ENCODE measurements around the gene FAM3A. TPM values are rescaled to one million over a fixed set of nuclear protein-coding genes. Genes with fewer than 3 reads are reported as not detected.

The FAM3A gene
- total and polyA plus RNA-seq, 2 of the 8 experiments (the other 6 are each of a cell fraction or from before 2014, with no cell fraction given): 16.2 to 18.6 TPM

DNA sequence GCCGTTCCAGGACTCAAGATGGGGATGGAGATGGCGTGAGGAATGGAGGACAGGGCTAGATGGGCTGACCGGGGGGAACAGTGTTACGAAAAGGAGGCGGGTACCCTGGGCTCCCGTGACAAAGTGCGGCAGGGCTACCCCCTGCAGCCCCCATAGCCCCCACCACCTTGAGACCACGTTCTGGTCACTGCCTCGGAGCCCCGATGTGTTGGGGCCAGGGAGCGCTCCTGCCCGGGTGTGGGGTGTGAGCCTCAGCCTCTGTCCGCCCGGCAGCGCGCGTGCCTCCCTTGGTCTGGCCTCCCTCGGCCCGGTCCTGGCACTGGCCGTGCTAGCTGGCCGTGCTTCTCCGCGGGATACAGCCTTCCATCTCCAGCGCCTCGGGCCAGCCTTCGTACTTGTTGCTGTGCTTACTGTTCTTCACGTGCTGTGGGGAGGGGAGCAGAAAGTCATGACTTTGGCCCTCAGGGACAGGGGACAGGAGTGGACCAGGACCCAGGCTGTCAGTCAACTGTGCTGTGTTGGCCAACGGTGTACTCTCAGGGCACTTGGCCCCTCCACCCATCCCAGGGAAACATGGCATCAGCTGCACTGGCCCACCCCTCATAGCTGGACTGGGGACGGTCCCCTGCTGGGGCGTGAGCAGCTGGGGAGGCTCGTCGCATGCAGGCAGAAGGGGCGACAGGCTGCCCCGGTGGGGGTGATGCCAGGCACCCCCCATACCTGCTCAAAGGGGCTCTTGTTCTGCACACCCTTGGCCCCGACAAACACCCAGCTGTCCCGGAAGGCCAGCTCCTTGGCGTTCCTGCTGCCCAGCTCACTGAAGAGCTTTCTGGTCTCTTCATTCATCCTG, 9.3 kb downstream of the FAM3A start (continued):
- TF ChIP-seq TEAD4 (IDR thresholded peaks at IDR 0.05; ENCODE audit: low read depth, low read length): no peak
- TF ChIP-seq GABPA (IDR thresholded peaks at IDR 0.05; ENCODE audit: borderline replicate concordance, insufficient read depth, low read length): no peak
- no peak for TF ChIP-seq EP300 (IDR thresholded peaks at IDR 0.05; ENCODE audit: borderline replicate concordance in 1 of 2, low read depth in 2 of 2, low read length in 2 of 2)

All from H1 (cell line).